K562 (cell line): ENCODE results near the gene TCF4. TPM values are rescaled to one million over a fixed set of nuclear protein-coding genes. Genes with fewer than 3 reads are reported as not detected.

Experiments used
- MAFF ChIP-seq: IDR thresholded peaks from 2 replicates; pipeline ENCODE4 v1.6.1; 2012; ENCODE audit warnings: low read length, improper control_type of control experiment
- MGA ChIP-seq: fragments of 450-650 bp; IDR thresholded peaks from 2 replicates; pipeline ENCODE4 v1.6.1; 2016; ENCODE audit warnings: mild to moderate bottlenecking, moderate library complexity
- POLR2H ChIP-seq: IDR thresholded peaks from 2 replicates; pipeline ENCODE4 v1.6.1; 2016; ENCODE audit warnings: missing genetic modification characterization, low read depth, mild to moderate bottlenecking, control low read depth, missing compliant biosample characterization, moderate library complexity
- SNAPC5 ChIP-seq: fragments of 250-450 bp; sonication (Bioruptor Pico); IDR thresholded peaks from 2 replicates; pipeline ENCODE4 v1.8.0; 2021; ENCODE audit warnings: moderate library complexity, mild to moderate bottlenecking, inconsistent platforms
- polyA plus RNA-seq, 8 experiments: library from polyadenylated mRNA; depleted of rRNA in 4 of 8; stranded (reverse) in 5 of 8; unstranded in 3 of 8; fragments of >200 nt; fragmentation: Nextera tagmentation in 2 of 8; fragmentation: Illumina TruSeq in 1 of 8; extraction: Ambion mirVana in 2 of 8; extraction: Trizol in 1 of 8; gene quantifications; 2 replicates each; pipeline versions ENCODE4 v1.2.1 to v1.2.3, GENCODE V29; 2011 to 2014; ENCODE audit warnings: inconsistent platforms in 1 of 8, missing spikeins in 1 of 8
- total RNA-seq, 7 experiments: library from RNA; depleted of rRNA in 6 of 7; stranded (reverse); fragments of >200 nt in 6 of 7; fragmentation: Illumina TruSeq in 2 of 7; extraction: Trizol in 2 of 7; gene quantifications; 2 replicates each; pipeline versions ENCODE4 v1.2.1 to v1.2.3, GENCODE V29; 2011 to 2021; ENCODE audit warnings: low replicate concordance in 1 of 7

TCF4 gene
- total and polyA plus RNA-seq, 9 of the 15 experiments (the other 6 are each of a cell fraction or from before 2014, with no cell fraction given) = 4.8 to 24.7 (median 15.2) TPM

GRCh38 chr18:55592572-55592971 lies 4.6 kb upstream of the TCF4 start (continued):
- peak; percentile 71 for TF ChIP-seq MGA
- TF ChIP-seq POLR2H (tag) = peak; percentile 46; the same call in 1 of the 2 replicates
- TF ChIP-seq SNAPC5 (CRISPR knock-in tag) = no peak
- peak; percentile 35; the same call in 1 of the 2 replicates for TF ChIP-seq MAFF
- TF ChIP-seq, all 486 proteins: peak for 72
